ENCODE data around the gene TERT. TPM values are rescaled to one million over a fixed set of nuclear protein-coding genes. Genes with fewer than 3 reads are reported as not detected.

TERT gene
- total RNA-seq, 4 donors from 2014 or later, result not detected

DNA sequence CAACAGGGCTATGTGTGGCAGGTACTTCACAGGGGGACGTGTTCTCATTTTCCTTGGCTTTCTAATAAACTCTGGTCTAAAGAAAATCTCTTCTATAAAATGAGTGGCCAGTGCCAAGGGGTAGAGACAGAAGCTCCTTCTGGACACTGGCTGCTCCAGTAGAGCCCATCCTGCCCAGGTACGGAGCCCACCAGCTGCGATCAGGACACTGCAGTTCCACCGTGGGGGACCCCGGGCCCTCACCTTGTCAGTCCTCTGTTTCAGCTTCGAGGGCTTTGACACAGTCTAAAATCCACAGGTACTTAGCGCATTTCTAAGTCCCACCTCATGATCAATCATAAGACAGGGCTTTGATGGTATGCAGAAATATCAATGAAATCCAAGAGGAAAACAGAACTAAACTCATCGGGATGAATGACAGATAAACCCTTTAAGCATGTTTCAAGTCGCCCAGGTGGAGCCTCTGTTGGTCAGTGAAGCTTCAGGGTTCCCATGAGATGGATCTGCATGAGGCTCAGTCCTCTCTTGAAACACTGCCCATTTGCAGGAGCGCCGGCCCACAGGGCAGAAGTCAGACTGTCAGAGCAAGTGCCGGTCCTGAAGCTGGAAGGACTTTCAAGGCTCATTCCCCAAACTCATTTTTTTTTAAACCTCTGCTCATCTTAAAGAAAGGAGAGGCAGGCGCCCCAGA, 20.3 kb upstream of the TERT start:
- H3K4me3 ChIP-seq, result no peak overlapping the region

DNA sequence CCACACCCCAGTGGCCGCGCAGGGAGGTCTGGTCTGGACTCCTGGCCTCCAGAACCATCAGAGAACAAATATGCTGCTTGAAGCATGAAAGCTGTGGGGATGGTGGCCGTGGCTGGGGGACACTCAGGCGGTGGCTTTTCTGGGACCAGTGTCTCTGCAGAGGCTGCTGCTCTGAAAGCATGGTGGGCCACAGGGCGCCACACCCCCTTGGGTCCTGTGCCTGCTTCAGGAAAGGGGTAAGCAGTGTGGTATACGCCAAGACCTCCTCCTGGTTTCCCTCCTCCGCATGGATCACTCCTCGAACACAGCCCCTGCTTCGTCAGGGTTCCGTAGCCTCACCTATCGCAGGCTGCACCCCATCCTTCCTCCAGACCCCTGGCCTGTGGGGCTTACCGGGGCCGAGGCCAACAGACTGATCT, 19.7 kb upstream of the TERT start:
- TF ChIP-seq POLR2AphosphoS5 (IDR thresholded peaks at IDR 0.05), result no peak
- no peak for TF ChIP-seq POLR2A (IDR thresholded peaks at IDR 0.05)
- TF ChIP-seq, protein P1, sequence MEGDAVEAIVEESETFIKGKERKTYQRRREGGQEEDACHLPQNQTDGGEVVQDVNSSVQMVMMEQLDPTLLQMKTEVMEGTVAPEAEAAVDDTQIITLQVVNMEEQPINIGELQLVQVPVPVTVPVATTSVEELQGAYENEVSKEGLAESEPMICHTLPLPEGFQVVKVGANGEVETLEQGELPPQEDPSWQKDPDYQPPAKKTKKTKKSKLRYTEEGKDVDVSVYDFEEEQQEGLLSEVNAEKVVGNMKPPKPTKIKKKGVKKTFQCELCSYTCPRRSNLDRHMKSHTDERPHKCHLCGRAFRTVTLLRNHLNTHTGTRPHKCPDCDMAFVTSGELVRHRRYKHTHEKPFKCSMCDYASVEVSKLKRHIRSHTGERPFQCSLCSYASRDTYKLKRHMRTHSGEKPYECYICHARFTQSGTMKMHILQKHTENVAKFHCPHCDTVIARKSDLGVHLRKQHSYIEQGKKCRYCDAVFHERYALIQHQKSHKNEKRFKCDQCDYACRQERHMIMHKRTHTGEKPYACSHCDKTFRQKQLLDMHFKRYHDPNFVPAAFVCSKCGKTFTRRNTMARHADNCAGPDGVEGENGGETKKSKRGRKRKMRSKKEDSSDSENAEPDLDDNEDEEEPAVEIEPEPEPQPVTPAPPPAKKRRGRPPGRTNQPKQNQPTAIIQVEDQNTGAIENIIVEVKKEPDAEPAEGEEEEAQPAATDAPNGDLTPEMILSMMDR (IDR thresholded peaks at IDR 0.05), result no peak
- TF ChIP-seq EP300 (IDR thresholded peaks at IDR 0.05), result no peak
- peaks cover 24% of the 10 kb centered on the region for H3K27me3 ChIP-seq
- no peak for ATAC-seq
- H3K4me3 ChIP-seq, result no peak overlapping the region
- WGBS, 2 donors (ENCODE audit: low coverage in 1 of 2), result 90 to 93% methylated on average over 2 of the region's 13 CpGs
- H3K36me3 ChIP-seq, result peaks cover 0 to 22% of the 10 kb centered on the region in 2 donors
- H3K27ac ChIP-seq, result no peak overlapping the region
- no peaks in the 10 kb centered on the region for H3K9me3 ChIP-seq
- H3K4me1 ChIP-seq, result peaks cover 0 to 17% (median 7%) of the 10 kb centered on the region in 3 donors

More for the DNA sequence above, 20.3 kb upstream of the TERT start:
- H3K27ac ChIP-seq, result no peak overlapping the region
- ATAC-seq, result no peak
- WGBS, 2 donors (ENCODE audit: low coverage in 1 of 2), result 80 to 86% methylated on average over 2 to 3 of the region's 13 CpGs
- H3K9me3 ChIP-seq, result no peaks in the 10 kb centered on the region
- no peak for TF ChIP-seq POLR2A (IDR thresholded peaks at IDR 0.05)
- TF ChIP-seq EP300 (IDR thresholded peaks at IDR 0.05), result no peak
- H3K4me1 ChIP-seq, result peaks cover 0 to 17% (median 7%) of the 10 kb centered on the region in 3 donors
- peaks cover 18% of the 10 kb centered on the region for H3K27me3 ChIP-seq
- H3K36me3 ChIP-seq, result peaks cover 0 to 28% of the 10 kb centered on the region in 2 donors

DNA sequence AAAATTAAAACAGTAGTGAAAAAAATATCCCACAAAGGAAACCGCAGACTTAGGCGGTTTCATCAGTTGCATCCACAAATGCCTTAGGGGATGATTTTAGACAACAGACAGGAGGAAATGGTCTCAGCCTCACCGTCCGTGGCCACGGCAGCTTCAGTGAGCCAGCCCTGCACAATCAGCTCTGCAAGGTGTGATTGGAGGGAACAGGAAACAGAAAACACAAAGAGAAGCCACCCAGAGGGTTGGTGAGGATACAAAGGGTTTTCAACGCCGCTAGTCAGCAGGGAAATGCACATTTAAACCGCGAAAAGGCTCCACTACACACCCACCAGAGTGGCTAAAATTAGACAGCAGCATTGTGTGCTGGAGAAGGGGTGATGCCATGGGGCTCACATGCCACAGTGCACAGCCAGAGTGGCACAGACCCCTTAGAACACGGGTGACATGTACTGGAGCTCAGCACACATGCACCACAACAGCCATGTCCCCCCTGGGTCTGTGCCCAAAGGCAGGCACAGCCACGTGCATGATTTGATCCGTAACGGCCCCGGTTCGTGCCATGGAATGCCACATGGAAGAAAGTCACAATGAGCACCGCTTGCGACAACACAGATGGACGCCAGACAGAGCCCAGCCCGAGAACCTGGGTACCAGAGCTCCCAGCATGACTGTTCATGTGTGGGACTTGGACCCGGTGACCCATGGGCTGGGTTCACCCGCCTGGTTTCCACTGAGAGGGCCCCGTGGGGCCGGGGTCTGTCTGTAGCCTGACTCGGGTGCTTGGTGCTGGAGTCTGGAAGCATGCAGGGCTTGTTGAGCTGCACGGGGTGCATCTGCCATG, 18.3 kb upstream of the TERT start:
- Histone ChIP-seq H3K27ac (no peak overlapping the region), H3K4me1 (peaks cover 0 to 17% (median 7%) of the 10 kb centered on the region in 3 donors), H3K27me3 (peaks cover 28% of the 10 kb centered on the region), H3K36me3 (peaks cover 0 to 8% of the 10 kb centered on the region in 2 donors), H3K4me3 (no peak overlapping the region), H3K9me3 (no peaks in the 10 kb centered on the region)
- WGBS, 2 donors (ENCODE audit: low coverage in 1 of 2), result 58 to 72% methylated on average over 9 of the region's 25 CpGs
- no peak for ATAC-seq
- no peak for TF ChIP-seq EP300 (IDR thresholded peaks at IDR 0.05)
- TF ChIP-seq, protein P1 (IDR thresholded peaks at IDR 0.05), result no peak

DNA sequence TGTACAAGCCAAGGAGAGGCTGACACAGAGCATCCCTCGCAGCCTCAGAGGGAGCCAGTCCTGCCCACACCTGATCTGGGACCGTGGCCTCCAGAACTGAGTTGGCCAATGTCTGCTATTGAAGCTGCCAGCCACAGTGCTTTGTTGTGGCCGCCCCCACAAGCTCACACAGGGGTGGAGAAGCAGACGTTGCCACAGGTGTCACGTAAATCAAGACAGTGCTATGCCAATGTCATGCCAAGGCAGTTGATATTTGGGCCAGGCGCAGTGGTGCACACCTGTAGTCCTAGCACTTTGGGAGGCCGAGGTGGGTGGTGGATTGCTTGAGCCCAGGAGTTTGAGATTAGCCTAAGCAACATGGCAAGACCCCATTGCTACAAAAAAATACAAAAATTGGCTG, 17.3 kb upstream of the TERT start:
- H3K27me3 ChIP-seq, result peaks cover 28% of the 10 kb centered on the region
- no peak overlapping the region for H3K27ac ChIP-seq
- no peaks in the 10 kb centered on the region for H3K9me3 ChIP-seq
- no peak for TF ChIP-seq POLR2A (IDR thresholded peaks at IDR 0.05)
- no peak for TF ChIP-seq POLR2AphosphoS5 (IDR thresholded peaks at IDR 0.05)
- TF ChIP-seq EP300 (IDR thresholded peaks at IDR 0.05), result no peak
- TF ChIP-seq, protein P1 (IDR thresholded peaks at IDR 0.05), result no peak
- H3K4me1 ChIP-seq, result peaks cover 0 to 17% (median 7%) of the 10 kb centered on the region in 3 donors
- H3K36me3 ChIP-seq, result no peaks in the 10 kb centered on the region
- 92% methylated on average over 2 of the region's 7 CpGs; no CpG with 5 or more reads in 1 of the 2 donors for WGBS, 2 donors (ENCODE audit: low coverage in 1 of 2)
- no peak overlapping the region for H3K4me3 ChIP-seq
- ATAC-seq, result no peak

DNA sequence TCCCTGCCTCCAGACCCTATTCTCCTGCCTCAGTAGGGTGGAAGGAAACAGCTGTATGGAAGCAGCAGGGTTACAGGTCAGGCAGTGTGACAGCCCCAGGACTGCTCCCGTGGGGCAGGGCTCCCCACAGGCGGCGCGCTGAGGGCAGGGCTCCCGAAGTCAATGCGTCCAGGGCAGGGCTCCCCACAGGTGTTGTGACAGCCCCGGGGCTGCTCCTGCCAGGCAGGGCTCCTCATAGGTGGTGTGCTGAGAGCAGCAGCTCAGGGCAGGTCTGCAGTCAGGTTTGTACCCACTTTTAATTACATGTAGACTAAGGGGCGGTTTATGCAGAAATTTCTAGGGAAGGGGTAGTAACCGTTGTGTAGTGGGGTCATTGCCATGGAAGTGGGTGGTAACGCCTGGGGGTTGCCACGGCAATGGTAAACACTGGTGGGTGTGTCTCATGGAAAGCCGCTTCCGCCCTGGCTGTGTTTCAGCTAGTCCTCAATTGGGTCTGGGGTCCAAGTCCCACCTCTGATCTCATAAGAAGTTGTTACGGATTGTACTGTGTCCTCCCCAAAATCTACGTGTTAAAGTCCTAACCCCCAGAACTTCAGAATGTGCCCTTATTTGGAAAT, 16.7 kb upstream of the TERT start:
- H3K27ac ChIP-seq, result no peak overlapping the region
- TF ChIP-seq POLR2AphosphoS5 (IDR thresholded peaks at IDR 0.05) (no peak), EP300 (IDR thresholded peaks at IDR 0.05) (no peak), POLR2A (IDR thresholded peaks at IDR 0.05) (no peak)
- TF ChIP-seq, protein P1 (IDR thresholded peaks at IDR 0.05), result no peak
- H3K27me3 ChIP-seq, result peaks cover 28% of the 10 kb centered on the region
- no peak for ATAC-seq
- H3K4me3 ChIP-seq, result no peak overlapping the region
- H3K9me3 ChIP-seq, result no peaks in the 10 kb centered on the region
- H3K4me1 ChIP-seq, result peaks cover 0 to 16% (median 7%) of the 10 kb centered on the region in 3 donors
- 68% methylated on average over 6 of the region's 15 CpGs; no CpG with 5 or more reads in 1 of the 2 donors for WGBS, 2 donors (ENCODE audit: low coverage in 1 of 2)
- no peaks in the 10 kb centered on the region for H3K36me3 ChIP-seq

Measured in gastroesophageal sphincter (tissue), 4 donors.